Upper lobe of left lung (tissue), 6 donors: Measurements from ENCODE around the gene FDXACB1. TPM values are rescaled to one million over a fixed set of nuclear protein-coding genes. Genes with fewer than 3 reads are reported as not detected.

Source experiments
- ATAC-seq, 2 donors: fragments of 200-7000 bp; cut with Tn5 transposase; one replicate each; pipeline ENCODE4 v1.9.1; 2022; ENCODE audit warnings: mild to moderate bottlenecking in 2 of 2, moderate library complexity in 2 of 2; ENCODE audit not compliant: low FRiP score in 2 of 2
- DNase-seq, 2 donors: peaks; one replicate each; pipeline ENCODE4 v3.0.0-alpha.2; 2019 to 2020
- H3K27ac ChIP-seq, 4 donors: fragments of 200-600 bp; sonication (generic); one replicate each; pipeline ENCODE4 v1.5.1; 2016 to 2019
- H3K27me3 ChIP-seq, 4 donors: fragments of 200-600 bp; sonication (generic); one replicate each; pipeline ENCODE4 v1.5.1; 2017 to 2019
- H3K36me3 ChIP-seq, 4 donors: fragments of 200-600 bp; sonication (generic); one replicate each; pipeline ENCODE4 v1.5.1; 2016 to 2019
- H3K4me1 ChIP-seq, 4 donors: fragments of 200-600 bp; sonication (generic); one replicate each; pipeline ENCODE4 v1.5.1; 2018 to 2019
- H3K4me3 ChIP-seq, 4 donors: fragments of 200-600 bp; sonication (generic); one replicate each; pipeline ENCODE4 v1.5.1; 2017 to 2019; ENCODE audit warnings: mild to moderate bottlenecking in 2 of 4, moderate library complexity in 1 of 4
- H3K9me3 ChIP-seq, 4 donors: fragments of 200-600 bp; sonication (generic); one replicate each; pipeline ENCODE4 v1.5.1; 2018 to 2019
- EP300 ChIP-seq, 4 donors: sonication (generic); formaldehyde crosslinking; IDR thresholded peaks; one replicate each; pipeline ENCODE4 v1.5.1; 2017; ENCODE audit warnings: antibody characterized with exemption in 4 of 4, control low read depth in 2 of 4
- POLR2A ChIP-seq, 4 donors: fragments of 450-650 bp; IDR thresholded peaks; one replicate each; pipeline ENCODE4 v1.5.1; 2016 to 2017; ENCODE audit warnings: antibody characterized with exemption in 4 of 4, mild to moderate bottlenecking in 2 of 4
- POLR2AphosphoS5 ChIP-seq, 2 donors: sonication (generic); formaldehyde crosslinking; IDR thresholded peaks; one replicate each; pipeline ENCODE4 v1.5.1; 2017; ENCODE audit warnings: antibody characterized with exemption in 2 of 2
- WGBS, 2 donors: methylation state at CpG; one replicate each; pipeline ENCODE4 v1.1.5; 2017 to 2018; 5-methylcytosine and 5-hydroxymethylcytosine counted together
- total RNA-seq, 6 donors: library from RNA; depleted of rRNA in 4 of 6; stranded (reverse); fragments of >200 nt in 4 of 6; gene quantifications; one replicate each; pipeline versions ENCODE4 v1.1.0 to v1.2.1, GENCODE V29; 2016 to 2021
- TF ChIP-seq, protein P1 (sequence below), 6 experiments: fragments of 450-650 bp in 4 of 6; fragments of 200-600 bp in 2 of 6; sonication (generic) in 2 of 6; IDR thresholded peaks; one replicate each; pipeline ENCODE4 v1.5.1; 2016 to 2019; ENCODE audit warnings: antibody characterized with exemption in 6 of 6
- donor health status: DM: no; HTN: no; CAD: no; lungs with moderate emphysema.
- donor health status: DM: no; HTN: yes; CAD: no; lungs with severe emphysema.

Gene FDXACB1, protein sequence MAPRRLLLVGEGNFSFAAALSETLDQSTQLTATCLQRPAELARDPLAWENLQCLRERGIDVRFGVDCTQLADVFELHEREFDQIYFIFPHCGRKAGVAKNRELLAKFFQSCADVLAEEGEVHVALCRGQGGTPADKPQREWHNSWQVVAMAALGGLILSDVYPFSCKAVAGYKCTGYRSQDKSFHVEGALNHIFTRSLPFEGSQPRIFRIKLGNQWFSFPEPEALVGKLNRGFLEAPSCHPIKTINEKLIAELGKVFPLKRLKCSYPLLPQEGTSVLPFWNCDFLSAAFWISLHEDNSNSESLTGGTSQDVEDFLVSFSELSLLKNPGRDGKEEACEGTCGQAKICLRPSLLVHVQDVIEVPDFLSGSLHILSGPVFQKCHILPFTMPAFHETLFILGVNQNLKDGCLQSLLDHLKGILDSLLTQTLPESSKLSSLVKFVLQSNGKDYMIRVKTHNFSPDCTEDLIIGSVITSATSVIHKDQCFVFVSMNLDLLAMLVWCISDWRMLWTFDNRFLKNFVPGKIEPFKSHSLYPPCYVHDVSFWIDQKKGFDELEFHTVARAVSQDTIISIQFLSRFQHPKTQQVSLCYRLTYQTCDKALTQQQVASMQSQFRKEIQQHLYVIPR
- total RNA-seq = 1 to 10 TPM in 5 of 6 donors, under 1 TPM in 1; 0.44 to 5.2 (median 2.6) TPM

DNA sequence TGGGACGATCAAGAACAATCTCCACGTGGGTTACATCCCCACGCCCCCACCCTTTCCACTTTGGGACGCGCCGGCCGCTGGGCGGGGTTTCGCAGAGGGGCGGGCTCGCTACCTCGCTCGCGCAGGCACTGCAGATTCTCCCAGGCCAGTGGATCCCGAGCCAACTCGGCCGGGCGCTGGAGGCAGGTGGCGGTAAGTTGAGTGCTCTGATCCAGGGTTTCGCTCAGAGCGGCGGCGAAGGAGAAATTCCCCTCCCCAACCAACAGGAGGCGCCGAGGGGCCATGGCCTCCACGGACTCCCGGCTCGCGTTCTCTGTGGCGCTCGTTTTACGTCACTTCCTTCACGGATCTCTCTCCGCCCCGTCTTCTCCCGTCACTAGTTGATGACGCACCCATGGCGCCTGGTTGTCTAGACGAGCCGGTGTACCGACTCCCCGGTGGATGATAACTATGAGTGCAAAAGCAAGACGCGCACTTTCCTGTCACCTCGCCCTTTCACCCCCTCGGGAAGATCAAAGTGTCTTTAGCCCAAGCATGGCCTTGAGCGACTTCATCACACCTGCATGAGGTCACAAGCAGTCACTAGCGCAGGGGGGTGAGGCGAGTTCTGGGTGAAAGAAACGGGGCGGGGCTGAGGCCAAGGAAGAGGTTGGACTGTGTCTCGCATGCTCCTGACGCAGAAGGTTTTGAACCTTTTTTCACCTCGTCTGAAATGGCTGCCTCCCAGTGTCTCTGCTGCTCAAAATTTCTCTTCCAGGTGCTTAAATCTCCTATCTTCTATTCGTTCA lies at the start of gene FDXACB1, which contains the start of gene CFAP68:
TSS of gene FDXACB1 (minus strand) at position 317 of the 788 bp plus-strand sequence. CDS start at position 284, 33 bp downstream.
TSS of gene CFAP68 (plus strand) at position 693 of the 788 bp plus-strand sequence. CDS start at position 713, 20 bp downstream.
- ATAC-seq (peak; percentile 97 to 98), DNase-seq (peak; percentile 97 to 98)
- WGBS, 2 donors = 0 to 1% methylated on average over 22 to 49 of the region's 55 CpGs
- Histone ChIP-seq H3K4me1 (peaks cover 6 to 20% (median 13%) of the 10 kb centered on the region in 4 donors), H3K27me3 (no peaks in the 10 kb centered on the region), H3K9me3 (no peaks in the 10 kb centered on the region), H3K27ac (peak within 1 kb of the TSS; percentile 89 to 96 (median 92)), H3K36me3 (peaks cover 0 to 8% (median 2%) of the 10 kb centered on the region in 4 donors), H3K4me3 (peak within 1 kb of the TSS; percentile 50 to 62 (median 58))
- TF ChIP-seq EP300 (IDR thresholded peaks at IDR 0.05) (peak in 1 of 4 donors; percentile 40), POLR2A (IDR thresholded peaks at IDR 0.05) (peak in 3 of 4 donors; percentile 31 to 82 (median 63)), POLR2AphosphoS5 (IDR thresholded peaks at IDR 0.05) (peak; percentile 86 to 94)
- TF ChIP-seq, protein P1, sequence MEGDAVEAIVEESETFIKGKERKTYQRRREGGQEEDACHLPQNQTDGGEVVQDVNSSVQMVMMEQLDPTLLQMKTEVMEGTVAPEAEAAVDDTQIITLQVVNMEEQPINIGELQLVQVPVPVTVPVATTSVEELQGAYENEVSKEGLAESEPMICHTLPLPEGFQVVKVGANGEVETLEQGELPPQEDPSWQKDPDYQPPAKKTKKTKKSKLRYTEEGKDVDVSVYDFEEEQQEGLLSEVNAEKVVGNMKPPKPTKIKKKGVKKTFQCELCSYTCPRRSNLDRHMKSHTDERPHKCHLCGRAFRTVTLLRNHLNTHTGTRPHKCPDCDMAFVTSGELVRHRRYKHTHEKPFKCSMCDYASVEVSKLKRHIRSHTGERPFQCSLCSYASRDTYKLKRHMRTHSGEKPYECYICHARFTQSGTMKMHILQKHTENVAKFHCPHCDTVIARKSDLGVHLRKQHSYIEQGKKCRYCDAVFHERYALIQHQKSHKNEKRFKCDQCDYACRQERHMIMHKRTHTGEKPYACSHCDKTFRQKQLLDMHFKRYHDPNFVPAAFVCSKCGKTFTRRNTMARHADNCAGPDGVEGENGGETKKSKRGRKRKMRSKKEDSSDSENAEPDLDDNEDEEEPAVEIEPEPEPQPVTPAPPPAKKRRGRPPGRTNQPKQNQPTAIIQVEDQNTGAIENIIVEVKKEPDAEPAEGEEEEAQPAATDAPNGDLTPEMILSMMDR (IDR thresholded peaks at IDR 0.05) = peak; percentile 93 to 99 (median 99)

DNA sequence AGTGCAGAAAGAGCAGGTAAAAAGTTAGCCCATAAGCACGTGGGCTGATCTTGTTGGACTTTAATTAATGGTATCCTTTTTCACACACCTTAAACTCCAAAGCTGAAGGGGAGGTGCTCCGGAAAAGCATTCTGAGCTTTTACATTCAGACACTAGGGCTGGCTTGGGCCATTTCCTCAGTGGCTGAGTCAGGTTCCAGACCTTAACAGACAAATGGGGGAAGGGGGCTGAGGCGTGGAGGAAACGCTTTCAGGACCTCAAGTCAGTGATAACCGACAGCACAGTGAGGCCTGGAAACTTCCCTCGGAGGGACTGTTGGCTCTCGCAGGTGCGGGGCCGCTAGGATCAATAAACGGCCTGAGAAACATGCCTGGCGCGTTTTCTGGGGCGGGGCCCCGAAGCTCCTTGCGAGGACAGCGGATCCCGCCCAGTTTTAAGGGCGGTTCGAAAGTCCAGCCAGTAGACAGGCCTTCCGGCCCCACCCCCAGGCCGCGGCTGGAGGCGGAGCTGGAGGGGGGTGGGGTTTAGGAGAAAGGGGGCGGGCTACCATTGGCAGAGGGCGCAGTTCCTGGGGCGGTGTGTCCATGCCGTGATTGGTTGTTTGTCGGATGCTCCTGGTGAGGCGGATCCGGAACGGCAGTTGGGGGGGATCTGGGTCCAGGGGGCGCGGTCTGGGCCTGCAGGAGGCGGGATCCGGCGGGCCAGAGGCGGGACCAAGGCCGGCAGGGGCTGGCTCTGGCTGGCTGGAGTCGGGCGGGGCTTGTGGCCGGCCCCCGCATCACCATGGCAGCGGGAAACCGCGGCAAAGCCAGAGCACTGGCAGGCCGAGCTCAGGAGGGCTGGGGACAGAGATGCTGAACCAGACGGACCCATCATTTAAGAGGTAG lies 47.8 kb upstream of the FDXACB1 start:
- ATAC-seq = peak; percentile 97 to 99
- 1% methylated on average over 15 to 39 of the region's 47 CpGs for WGBS, 2 donors

DNA sequence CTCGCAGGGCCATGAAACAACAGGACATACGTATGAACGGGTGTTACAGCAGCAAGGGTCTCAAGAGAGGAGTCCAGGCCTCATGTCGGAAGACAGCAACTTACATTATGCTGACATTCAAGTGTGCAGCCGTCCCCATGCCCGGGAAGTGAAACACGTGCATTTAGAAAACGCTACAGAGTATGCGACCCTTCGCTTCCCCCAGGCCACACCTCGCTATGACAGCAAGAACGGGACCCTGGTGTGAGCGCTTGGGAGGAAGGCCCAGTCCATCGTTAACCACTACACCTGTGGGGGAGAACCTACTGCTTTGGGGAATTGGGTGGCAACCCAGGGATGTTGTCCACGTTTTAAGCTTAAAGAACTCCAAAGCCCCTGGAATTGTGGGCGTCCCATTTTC lies 47.0 kb upstream of the FDXACB1 start:
- 95 to 96% methylated on average over 16 of the region's 16 CpGs for WGBS, 2 donors
- Histone ChIP-seq H3K4me3 (no peak overlapping the region), H3K4me1 (peaks cover 19 to 38% (median 30%) of the 10 kb centered on the region in 4 donors), H3K27me3 (no peaks in the 10 kb centered on the region), H3K27ac (peak overlapping the region; percentile 80 to 90 (median 86)), H3K36me3 (no peaks in the 10 kb centered on the region), H3K9me3 (no peaks in the 10 kb centered on the region)
- ATAC-seq (no peak), DNase-seq (no peak)
- TF ChIP-seq POLR2A (IDR thresholded peaks at IDR 0.05) = no peak
- no peak for TF ChIP-seq POLR2AphosphoS5 (IDR thresholded peaks at IDR 0.05)
- TF ChIP-seq, protein P1 (IDR thresholded peaks at IDR 0.05) = no peak
- TF ChIP-seq EP300 (IDR thresholded peaks at IDR 0.05) = no peak

More for the DNA sequence above, 47.8 kb upstream of the FDXACB1 start:
- H3K9me3 ChIP-seq = no peaks in the 10 kb centered on the region
- peak; percentile 98 to 99 for DNase-seq
- H3K36me3 ChIP-seq = no peaks in the 10 kb centered on the region
- H3K4me1 ChIP-seq = peaks cover 19 to 41% (median 30%) of the 10 kb centered on the region in 4 donors
- H3K27ac ChIP-seq = peak overlapping the region; percentile 80 to 90 (median 86)
- H3K27me3 ChIP-seq = no peaks in the 10 kb centered on the region
- H3K4me3 ChIP-seq = peak overlapping the region; percentile 9 to 55 (median 45)
- TF ChIP-seq POLR2A (IDR thresholded peaks at IDR 0.05) = peak in 1 of 4 donors; percentile 57
- TF ChIP-seq, protein P1 (IDR thresholded peaks at IDR 0.05) = peak in 2 of 6 experiments; percentile 32 to 44
- TF ChIP-seq POLR2AphosphoS5 (IDR thresholded peaks at IDR 0.05) = peak; percentile 41 to 69
- no peak for TF ChIP-seq EP300 (IDR thresholded peaks at IDR 0.05)

DNA sequence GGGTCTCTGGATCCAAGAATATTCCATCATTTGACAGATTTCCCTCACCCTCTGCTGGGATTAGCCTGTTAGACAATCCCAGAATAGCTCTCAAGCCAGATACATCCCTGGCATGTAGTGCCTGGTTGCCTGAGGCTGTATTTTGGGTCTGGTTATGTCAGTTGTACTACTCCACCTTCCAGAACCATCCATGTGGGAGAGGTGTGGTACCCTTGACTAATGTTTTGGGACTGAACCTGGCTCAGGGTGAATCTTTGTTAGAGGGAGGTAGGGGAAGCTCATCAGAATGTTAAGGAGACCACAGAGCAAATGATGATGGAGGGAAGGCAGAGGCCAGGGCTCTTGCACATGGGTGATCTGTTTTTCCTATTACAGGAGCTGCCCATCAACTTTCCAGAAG lies 45.0 kb upstream of the FDXACB1 start:
- ATAC-seq = no peak
- no peak for TF ChIP-seq EP300 (IDR thresholded peaks at IDR 0.05)
- TF ChIP-seq POLR2AphosphoS5 (IDR thresholded peaks at IDR 0.05) = no peak
- TF ChIP-seq, protein P1 (IDR thresholded peaks at IDR 0.05) = no peak
- no peak for TF ChIP-seq POLR2A (IDR thresholded peaks at IDR 0.05)
- no peak overlapping the region for H3K4me3 ChIP-seq

More for the DNA sequence above, 45.0 kb upstream of the FDXACB1 start:
- peaks cover 19 to 39% (median 33%) of the 10 kb centered on the region in 4 donors for H3K4me1 ChIP-seq
- peak overlapping the region; percentile 74 to 90 (median 82) for H3K27ac ChIP-seq
- H3K27me3 ChIP-seq = no peaks in the 10 kb centered on the region
- DNase-seq = no peak
- no peaks in the 10 kb centered on the region for H3K36me3 ChIP-seq
- H3K9me3 ChIP-seq = no peaks in the 10 kb centered on the region
